EH (cell line): ENCODE data around the gene PPP6R2.
"Not testable (repeated sequence)": the region's sequence is repeated elsewhere in the genome, so short reads cannot be mapped to it uniquely, and the experiment has no call there.

ENCODE experiments used
- DNase-seq: peaks from one replicate; pipeline ENCODE4 v3.0.0-alpha.2; 2015; ENCODE audit warnings: low read depth

Gene PPP6R2

DNA sequence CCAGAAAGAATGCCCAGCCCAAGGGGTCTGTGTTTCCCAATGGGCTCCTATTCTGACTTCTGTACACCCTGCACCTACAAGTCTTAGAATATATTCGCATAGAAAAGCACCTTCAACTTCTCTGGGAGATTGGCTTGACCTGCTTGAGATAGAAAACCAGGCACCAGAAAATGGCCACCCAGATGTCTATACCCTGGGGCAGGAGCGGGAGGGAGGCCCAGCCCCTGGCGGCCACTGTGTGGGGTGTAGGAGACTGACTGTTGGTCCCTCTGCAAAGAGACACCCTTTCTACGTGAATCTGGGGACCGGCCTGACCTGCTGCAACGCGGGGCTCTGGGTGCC is 24.8 kb upstream of the PPP6R2 start:
- no peak for DNase-seq

GRCh38 chr22:50318698-50319411 is 24.3 kb upstream of the PPP6R2 start:
- no peak for DNase-seq

DNA sequence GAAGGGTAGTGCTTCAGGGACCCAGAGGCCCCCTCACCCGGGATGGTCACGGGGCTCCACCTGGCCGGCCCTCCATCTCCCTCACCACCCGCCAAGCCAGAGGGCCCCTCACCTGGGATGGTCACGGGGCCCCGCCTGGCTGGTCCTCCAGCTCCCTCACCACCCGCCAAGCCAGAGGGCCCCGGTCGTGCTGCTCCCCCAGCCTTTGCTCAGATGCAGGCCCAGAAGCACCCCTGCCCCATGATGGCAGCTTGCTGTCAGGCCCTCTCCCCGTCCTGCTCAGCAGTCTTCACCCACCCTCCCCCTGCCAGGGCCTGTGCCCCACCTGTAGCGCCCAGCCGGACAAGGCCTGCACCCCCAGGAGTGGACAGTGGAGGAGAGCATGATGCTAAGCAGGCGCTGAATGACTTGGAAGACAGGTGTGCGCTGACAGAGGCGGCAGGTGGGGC is 23.6 kb upstream of the PPP6R2 start:
- DNase-seq = no peak

GRCh38 chr22:50320116-50320515 is 23.0 kb upstream of the PPP6R2 start:
- no peak for DNase-seq

- DNase-seq = no peak
These were observed 22.3 kb upstream of the PPP6R2 start for GRCh38 chr22:50320671-50321325.

- DNase-seq = not testable (repeated sequence)
These were observed 20.6 kb upstream of the PPP6R2 start for GRCh38 chr22:50322382-50323104.

- no peak for DNase-seq
These were observed 19.2 kb upstream of the PPP6R2 start for GRCh38 chr22:50323900-50324299.

DNA sequence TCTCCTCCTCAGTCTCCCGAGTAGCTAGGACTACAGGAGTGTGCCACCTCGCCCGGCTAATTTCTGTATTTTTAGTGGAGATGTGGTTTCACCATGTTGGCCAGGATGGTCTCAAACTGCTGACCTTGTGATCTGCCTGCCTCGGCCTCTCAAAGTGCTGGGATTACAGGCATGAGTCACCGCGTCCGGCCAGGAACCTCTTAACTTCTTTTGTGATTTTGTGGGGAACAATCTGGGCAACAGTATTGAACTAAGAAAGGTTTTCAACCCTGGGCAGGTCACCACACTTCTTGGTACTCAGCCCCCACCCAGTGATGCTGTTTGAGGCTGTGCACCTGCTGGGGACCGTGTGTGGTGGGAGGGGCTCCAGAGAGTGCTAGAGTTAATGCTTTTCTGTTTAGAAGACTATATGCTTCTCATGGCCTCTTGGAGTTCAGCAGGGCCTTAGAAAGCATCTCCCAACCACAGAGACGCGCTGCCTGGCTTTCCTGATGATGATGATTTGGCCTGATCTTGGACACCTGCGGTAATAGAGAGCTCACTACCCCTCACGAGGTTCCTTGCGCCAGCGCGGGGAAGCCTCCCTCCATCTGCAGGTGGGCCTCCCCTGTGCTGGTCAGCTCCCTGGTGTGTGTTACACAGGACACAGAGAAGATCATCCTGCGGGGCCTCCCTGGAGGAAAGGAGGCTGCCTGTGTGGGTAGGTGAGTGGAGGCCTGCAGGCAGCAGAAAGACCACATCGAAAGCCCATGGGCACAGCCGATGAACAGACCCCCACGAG is 17.5 kb upstream of the PPP6R2 start:
- no peak for DNase-seq

- no peak for DNase-seq
These were observed 16.7 kb upstream of the PPP6R2 start for GRCh38 chr22:50326225-50326955.

- DNase-seq = peak; percentile 83
These were observed 16.0 kb upstream of the PPP6R2 start, which contains the start of gene DENND6B for GRCh38 chr22:50326956-50327710. DENND6B (minus strand) TSS chr22:50327012; CDS start chr22:50326988, 24 bp downstream.

DNA sequence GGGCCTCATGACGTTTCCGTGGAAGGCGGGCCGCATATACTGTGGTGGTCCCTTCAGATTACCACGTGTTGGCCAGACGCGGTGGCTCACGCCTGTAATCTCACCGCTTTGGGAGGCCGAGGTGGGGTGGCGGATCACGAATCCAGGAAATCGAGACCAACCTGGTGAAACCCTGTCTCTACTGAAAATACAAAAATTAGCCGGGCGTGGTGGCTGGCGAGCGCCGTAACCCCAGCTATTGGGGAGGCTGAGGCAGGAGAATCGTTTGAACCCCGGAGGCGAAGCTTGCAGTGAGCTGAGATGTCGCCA is 15.5 kb upstream of the PPP6R2 start:
- no peak for DNase-seq

- DNase-seq = peak; percentile 75
These were observed 13.9 kb upstream of the PPP6R2 start for GRCh38 chr22:50329236-50329635.

GRCh38 chr22:50334433-50334832 is 8.7 kb upstream of the PPP6R2 start:
- not testable (repeated sequence) for DNase-seq

GRCh38 chr22:50337262-50338041 is 5.7 kb upstream of the PPP6R2 start:
- no peak for DNase-seq

GRCh38 chr22:50338042-50338573 is 5.0 kb upstream of the PPP6R2 start:
- DNase-seq = no peak

- peak; percentile 8 for DNase-seq
These were observed 4.2 kb upstream of the PPP6R2 start for GRCh38 chr22:50338860-50339462.

DNA sequence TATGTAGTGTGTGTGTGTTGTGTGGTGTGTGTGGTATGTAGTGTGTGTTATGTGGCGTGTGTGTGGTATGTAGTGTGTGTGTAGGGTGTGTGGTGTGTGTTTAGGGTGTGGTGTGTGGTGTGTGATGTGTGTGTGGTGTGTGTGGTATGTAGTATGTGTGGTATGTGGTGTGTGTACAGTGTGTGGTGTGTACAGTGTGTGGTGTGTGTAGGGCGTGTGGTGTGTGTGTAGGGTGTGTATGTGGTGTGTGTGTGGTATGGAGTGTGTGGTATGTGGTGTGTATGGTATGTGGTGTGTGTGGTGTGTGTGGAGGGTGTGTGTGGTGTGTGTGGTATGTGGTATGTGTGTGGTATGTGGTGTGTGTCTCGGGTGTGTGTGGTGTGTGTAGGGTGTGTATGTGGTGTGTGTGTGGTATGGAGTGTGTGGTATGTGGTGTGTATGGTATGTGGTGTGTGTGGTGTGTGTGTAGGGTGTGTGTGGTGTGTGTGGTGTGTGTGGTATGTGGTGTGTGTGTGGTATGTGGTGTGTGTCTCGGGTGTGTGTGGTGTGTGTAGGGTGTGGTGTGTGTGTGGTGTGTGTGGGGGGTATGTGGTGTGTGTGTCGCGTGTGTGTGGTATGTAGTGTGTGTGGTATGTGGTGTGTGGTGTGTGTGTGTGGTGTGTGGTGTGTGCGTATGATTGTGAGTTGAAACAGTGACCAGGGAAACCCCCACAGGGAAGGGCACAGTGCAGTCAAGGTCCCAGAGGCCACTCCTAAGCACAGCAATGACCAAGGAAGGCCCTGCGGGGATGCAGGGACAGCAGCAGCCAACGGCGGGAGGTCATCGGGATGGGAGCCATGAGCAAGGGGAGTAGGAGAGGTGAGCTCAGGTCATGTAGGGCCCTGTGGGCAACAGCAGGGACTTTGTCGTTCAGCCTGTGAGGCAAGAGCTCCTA is 2.9 kb upstream of the PPP6R2 start:
- peak; percentile 23 for DNase-seq

DNA sequence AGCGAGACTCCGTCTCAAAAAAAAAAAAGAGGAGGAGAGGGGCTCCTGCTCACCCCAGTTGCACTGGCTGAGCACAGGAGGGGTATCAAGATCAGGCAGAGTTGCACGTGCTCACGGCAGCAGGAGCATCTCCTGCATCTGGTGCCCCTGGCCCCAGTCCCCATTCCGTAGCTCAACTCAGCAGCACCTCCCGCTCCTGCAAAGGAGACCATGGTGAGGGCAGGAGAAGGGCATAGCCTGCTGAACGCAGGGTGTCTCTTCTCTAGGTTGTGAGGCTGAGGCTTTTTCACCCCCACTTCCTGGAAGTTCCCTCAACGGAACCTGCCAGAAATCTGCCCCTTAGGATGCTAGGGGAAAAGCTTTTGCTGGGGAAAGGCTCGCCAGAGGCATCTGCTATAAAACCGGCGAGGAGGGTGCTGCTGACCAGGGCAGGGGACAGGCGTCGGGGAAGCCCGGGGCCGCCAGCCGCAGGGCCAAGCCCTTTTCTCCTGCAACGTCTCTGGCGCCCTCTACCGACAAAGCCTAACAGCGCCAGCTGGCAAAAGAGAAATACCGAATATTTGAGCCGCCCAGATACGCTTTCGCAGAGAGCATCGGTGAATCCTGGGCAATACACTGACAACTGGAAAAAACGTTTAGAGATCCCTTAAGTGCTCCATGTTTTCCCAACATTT is 1.0 kb upstream of the PPP6R2 start:
- peak; percentile 86 for DNase-seq
